D721Med (cell line): ENCODE results near the gene ETV6.

ENCODE experiments used
- DNase-seq: peaks from one replicate; pipeline ENCODE4 v3.0.0; 2011; ENCODE audit warnings: low spot score; ENCODE audit not compliant: insufficient read length
- FAIRE-seq: peaks from 2 replicates; lab custom pipeline; 2011; peaks lifted over from hg19 to GRCh38; lab: Jason Lieb, UNC
- TF ChIP-seq, protein P1 (sequence below): IDR thresholded peaks from 2 replicates; pipeline ENCODE4 v1.5.1; 2012; ENCODE audit warnings: mild to moderate bottlenecking, control low read depth; ENCODE audit not compliant: insufficient read depth; ENCODE audit errors: missing control alignments

The ETV6 gene

DNA sequence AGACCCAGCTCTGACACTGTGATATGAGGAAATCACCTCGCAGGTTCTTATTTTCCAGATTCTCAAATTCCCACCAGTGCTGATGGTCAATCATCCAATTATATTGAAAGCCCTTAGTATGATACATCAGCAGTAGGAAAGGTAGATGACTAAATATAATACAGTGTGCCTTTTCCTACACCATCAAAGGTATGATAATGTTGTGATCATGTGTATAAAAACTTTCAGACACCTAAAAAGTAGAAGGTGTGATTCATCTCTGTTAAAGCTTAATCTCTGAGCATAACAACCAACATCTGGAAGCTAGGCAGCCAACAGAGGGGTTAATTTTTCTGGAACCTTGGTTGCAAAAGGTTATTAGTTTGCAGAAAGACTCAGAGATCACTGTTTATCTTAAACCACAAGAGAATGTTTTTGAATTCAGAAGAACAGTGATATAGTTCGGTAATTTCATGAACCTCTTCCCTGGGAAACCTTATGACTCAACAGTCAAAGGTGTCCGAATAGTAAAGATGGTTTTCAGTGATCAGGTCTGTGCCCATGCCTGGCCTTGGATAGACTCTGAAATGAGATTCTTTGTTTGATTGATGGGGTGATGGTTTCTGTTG lies 122.5 kb downstream of the ETV6 start:
- TF ChIP-seq, protein P1, sequence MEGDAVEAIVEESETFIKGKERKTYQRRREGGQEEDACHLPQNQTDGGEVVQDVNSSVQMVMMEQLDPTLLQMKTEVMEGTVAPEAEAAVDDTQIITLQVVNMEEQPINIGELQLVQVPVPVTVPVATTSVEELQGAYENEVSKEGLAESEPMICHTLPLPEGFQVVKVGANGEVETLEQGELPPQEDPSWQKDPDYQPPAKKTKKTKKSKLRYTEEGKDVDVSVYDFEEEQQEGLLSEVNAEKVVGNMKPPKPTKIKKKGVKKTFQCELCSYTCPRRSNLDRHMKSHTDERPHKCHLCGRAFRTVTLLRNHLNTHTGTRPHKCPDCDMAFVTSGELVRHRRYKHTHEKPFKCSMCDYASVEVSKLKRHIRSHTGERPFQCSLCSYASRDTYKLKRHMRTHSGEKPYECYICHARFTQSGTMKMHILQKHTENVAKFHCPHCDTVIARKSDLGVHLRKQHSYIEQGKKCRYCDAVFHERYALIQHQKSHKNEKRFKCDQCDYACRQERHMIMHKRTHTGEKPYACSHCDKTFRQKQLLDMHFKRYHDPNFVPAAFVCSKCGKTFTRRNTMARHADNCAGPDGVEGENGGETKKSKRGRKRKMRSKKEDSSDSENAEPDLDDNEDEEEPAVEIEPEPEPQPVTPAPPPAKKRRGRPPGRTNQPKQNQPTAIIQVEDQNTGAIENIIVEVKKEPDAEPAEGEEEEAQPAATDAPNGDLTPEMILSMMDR, result no peak
- DNase-seq (no peak), FAIRE-seq (no peak)

DNA sequence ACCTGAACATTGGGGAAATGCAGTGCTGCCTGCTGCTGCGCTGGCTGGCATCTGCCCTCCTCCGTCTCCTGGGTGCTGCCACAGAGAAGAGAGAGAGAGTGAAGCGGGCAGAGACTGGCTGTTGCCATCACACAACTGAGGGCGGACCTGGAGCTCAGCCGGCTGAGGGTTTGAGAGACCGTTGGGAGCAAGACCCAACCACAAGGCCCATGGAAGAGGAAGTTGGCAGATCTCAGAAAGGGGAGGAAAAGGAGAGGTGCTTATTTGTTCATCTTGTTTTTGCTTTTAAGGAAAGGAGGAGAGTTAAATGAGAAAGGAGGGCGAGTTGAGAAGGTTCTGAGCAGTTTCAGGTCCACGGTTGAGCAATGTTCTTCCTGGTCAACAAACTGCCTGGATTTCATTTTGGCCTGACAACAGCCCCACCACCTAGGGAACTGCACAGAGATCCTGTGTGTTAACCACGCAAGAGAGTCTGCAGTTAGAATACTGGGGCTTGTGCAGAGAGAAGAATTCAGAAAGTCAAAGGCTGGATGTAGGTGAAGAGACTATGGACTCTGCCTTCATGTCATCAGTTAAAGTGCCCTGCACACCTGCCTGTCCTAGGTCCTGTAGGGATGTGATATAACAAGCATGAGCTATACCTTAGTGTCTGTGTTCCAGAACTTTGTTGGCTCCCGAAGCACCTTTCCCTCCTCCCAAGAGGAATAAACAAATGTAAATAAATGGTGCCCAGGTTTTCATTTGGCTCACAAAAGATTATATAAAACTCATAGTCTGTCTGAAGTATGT lies 124.6 kb downstream of the ETV6 start:
- DNase-seq, result no peak
- TF ChIP-seq, protein P1, result no peak
- FAIRE-seq, result no peak

DNA sequence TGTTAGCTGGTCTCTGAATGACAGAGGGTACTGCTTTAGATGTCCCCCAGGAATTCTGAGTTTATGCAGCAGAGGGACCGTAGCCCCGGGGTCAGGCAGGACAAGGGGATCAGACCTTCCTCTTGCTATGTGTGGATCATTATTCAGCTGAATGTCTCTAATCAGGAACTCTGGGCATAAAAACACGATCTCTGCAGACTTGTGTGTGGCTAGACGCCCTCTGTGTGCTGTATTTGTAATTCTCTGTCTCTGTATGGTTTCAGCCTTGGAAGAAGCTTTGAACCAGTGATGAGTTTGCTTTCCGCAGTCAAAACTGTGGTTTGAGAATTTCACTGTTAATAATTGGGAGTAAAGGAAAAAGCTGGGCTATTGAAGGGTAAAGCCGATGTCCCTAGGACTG lies 125.3 kb downstream of the ETV6 start:
- FAIRE-seq (no peak), DNase-seq (no peak)
- TF ChIP-seq, protein P1, result no peak

DNA sequence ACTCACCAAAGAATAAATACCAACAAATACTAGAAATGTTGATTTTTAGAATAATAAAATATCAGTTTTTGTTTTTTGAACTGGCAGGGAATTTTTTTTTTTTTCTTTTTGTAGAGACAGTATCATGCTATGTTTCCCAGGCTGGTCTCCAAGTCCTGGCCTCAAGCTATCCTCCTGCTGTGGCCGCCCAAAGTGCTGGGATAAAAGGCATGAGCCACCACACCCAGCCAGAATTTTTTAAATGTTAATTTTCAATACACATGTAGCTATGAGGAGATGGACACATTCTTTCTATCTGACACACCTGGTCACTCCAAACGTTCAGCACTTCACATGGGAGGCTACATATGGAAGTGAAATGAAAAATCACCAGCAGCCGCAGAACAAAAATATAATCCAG lies 126.8 kb downstream of the ETV6 start:
- TF ChIP-seq, protein P1, result no peak
- DNase-seq (no peak), FAIRE-seq (no peak)

DNA sequence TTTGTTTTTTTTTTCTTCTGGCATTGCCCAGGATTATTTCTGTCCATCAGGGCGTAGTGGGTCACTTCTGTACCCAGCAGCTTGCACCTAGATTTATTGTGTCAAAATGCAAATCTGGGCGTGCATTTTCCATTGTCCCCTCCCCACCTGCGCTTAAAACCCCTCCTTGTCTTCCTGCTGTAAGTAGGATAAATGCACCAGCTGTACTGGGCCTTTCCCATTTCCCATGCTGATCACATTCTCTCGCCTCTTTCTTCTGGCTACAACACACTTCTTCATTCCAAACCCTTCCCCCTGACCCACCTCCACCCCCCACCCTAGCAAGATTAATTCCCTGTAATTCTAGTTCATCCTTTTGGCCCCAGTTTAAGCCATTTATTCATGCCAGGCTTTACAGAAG lies 128.0 kb downstream of the ETV6 start:
- FAIRE-seq (no peak), DNase-seq (no peak)
- TF ChIP-seq, protein P1, result no peak

DNA sequence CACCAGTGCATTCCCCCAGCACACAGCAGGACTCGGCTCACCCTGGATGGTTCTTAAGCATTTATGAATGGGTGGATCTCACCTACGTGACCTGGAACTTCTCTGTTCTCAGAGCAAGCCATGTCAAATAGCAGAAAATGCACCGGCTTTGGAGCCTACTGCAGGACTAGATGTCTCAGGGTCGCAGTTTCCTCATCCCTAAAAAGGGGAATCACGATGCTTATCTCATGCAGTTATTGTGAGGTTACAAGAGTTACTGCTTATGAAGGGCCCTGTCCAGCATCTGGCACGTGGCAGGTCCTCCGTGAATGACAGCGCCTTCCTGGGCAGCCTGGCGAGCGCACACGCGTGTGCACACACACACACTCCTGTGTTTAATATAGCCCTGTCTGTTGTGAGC lies 128.5 kb downstream of the ETV6 start:
- no peak for FAIRE-seq
- no peak for DNase-seq
- TF ChIP-seq, protein P1, result no peak
